PC-3 (cell line): Measurements from ENCODE around the gene ZNF423. TPM values are rescaled to one million over a fixed set of nuclear protein-coding genes. Genes with fewer than 3 reads are reported as not detected.

Experiments
- ATAC-seq: fragments of 200-7000 bp; cut with Tn5 transposase; 2 replicates; pipeline ENCODE4 v1.9.1; 2020; ENCODE audit warnings: mild to moderate bottlenecking, moderate library complexity
- BruUV-seq: library from RNA; stranded (reverse); fragments of 400-500 nt; replicated peaks from 2 replicates; lab custom pipeline; 2021; lab: Mats Ljungman, UMichigan
- CTCF ChIA-PET: fragments of 300-600 bp; sonication (Branson Sonifier 250); formaldehyde crosslinking; loops from one replicate; lab custom pipeline; 2022; ENCODE audit warnings: antibody characterized with exemption; lab: Charles Lee
- POLR2A ChIA-PET: fragments of 300-600 bp; sonication (Branson Sonifier 250); formaldehyde crosslinking; loops from one replicate; lab custom pipeline; 2022; ENCODE audit warnings: antibody characterized with exemption; ENCODE audit not compliant: unreplicated experiment; lab: Charles Lee
- DNase-seq: peaks from one replicate; pipeline ENCODE4 v3.0.0-alpha.2; 2015
- H2AFZ ChIP-seq: fragments of 300-600 bp; sonication (generic); 2 replicates; pipeline ENCODE4 v1.6.0; 2016; ENCODE audit warnings: antibody characterized with exemption, low read length
- H3F3A ChIP-seq: fragments of 300-600 bp; sonication (generic); one replicate; pipeline ENCODE4 v1.6.0; 2017; ENCODE audit warnings: antibody characterized with exemption, low read length, control low read depth, mild to moderate bottlenecking; ENCODE audit not compliant: unreplicated experiment
- H3K27ac ChIP-seq: fragments of 300-600 bp; sonication (generic); 2 replicates; pipeline ENCODE4 v1.5.1; 2016; ENCODE audit warnings: mild to moderate bottlenecking, low read length
- H3K27me3 ChIP-seq: fragments of 300-600 bp; sonication (generic); 2 replicates; pipeline ENCODE4 v1.6.1; 2016; ENCODE audit warnings: low read length, mixed read lengths
- H3K36me3 ChIP-seq: fragments of 300-600 bp; sonication (generic); 2 replicates; pipeline ENCODE4 v1.6.1; 2016; ENCODE audit warnings: low read depth, mixed run types, low read length, mixed read lengths
- H3K4me1 ChIP-seq: fragments of 300-600 bp; sonication (generic); 2 replicates; pipeline ENCODE4 v1.5.1; 2016; ENCODE audit warnings: low read length; ENCODE audit not compliant: insufficient read depth
- H3K4me2 ChIP-seq: fragments of 300-600 bp; sonication (generic); 2 replicates; pipeline ENCODE4 v1.6.0; 2016; ENCODE audit warnings: low read length
- H3K4me3 ChIP-seq: fragments of 300-600 bp; sonication (generic); 2 replicates; pipeline ENCODE4 v1.5.1; 2016; ENCODE audit warnings: mild to moderate bottlenecking, low read length, mixed read lengths
- H3K79me2 ChIP-seq: fragments of 300-600 bp; sonication (generic); 2 replicates; pipeline ENCODE4 v1.6.1; 2017; ENCODE audit warnings: low read length, mixed read lengths
- H3K9ac ChIP-seq: fragments of 300-600 bp; sonication (generic); 2 replicates; pipeline ENCODE4 v1.6.0; 2016; ENCODE audit warnings: mild to moderate bottlenecking, low read length
- H3K9me2 ChIP-seq: fragments of 300-600 bp; sonication (generic); replicated peaks from 2 replicates; pipeline ENCODE4 v1.6.1; 2016; ENCODE audit warnings: mixed run types, low read length, mixed read lengths
- H3K9me3 ChIP-seq: fragments of 300-600 bp; sonication (generic); 2 replicates; pipeline ENCODE4 v1.6.1; 2016; ENCODE audit warnings: low read length, mixed read lengths
- H4K20me1 ChIP-seq: fragments of 300-600 bp; sonication (generic); 2 replicates; pipeline ENCODE4 v1.6.1; 2016; ENCODE audit warnings: low read length, mixed read lengths
- CTCF ChIP-seq: fragments of 300-600 bp; sonication (generic); conservative IDR thresholded peaks from 2 replicates; pipeline ENCODE4 v1.5.1; 2017; ENCODE audit warnings: antibody characterized with exemption, low read depth, mild to moderate bottlenecking, low read length
- EZH2 ChIP-seq: fragments of 300-600 bp; sonication (generic); IDR thresholded peaks from one replicate; pipeline ENCODE4 v1.6.1; 2017; ENCODE audit warnings: antibody characterized with exemption, mild to moderate bottlenecking, low read length; ENCODE audit not compliant: unreplicated experiment
- EZH2phosphoT487 ChIP-seq: fragments of 300-600 bp; sonication (generic); IDR thresholded peaks from 2 replicates; pipeline ENCODE4 v1.6.1; 2018; ENCODE audit warnings: mild to moderate bottlenecking, antibody characterized with exemption, low read length, borderline replicate concordance
- intact Hi-C: fragments of 100-400 bp; cut with micrococcal nuclease; formaldehyde crosslinking; loops from 2 replicates; pipeline ENCODE4 v1.9.0; 2023
- total RNA-seq: library from RNA; depleted of rRNA; stranded (reverse); fragments of >200 nt; gene quantifications from 2 replicates; pipeline ENCODE4 v1.2.3, GENCODE V29; 2014

The ZNF423 gene
- total RNA-seq, 1 experiment from 2014 or later, result not detected

- H3K27me3 ChIP-seq, result peaks cover 50% of the 10 kb centered on the region
- TF ChIP-seq EZH2phosphoT487, result no peak
- TF ChIP-seq EZH2, result no peak
- no peak for TF ChIP-seq CTCF
- DNase-seq, result no peak
Measured at GRCh38 chr16:49833796-49834530, 21.9 kb downstream of the ZNF423 start.

GRCh38 chr16:49833085-49833484, 22.8 kb downstream of the ZNF423 start:
- no peak overlapping the region for H3K4me2 ChIP-seq
- no peak for ATAC-seq
- no peaks in the 10 kb centered on the region for H3K79me2 ChIP-seq
- no peaks in the 10 kb centered on the region for H4K20me1 ChIP-seq
- H3K9me2 ChIP-seq, result no peaks in the 10 kb centered on the region
- no TSS peak for BruUV-seq
- H3K4me1 ChIP-seq, result no peaks in the 10 kb centered on the region
- no peak for DNase-seq
- H3F3A ChIP-seq, result no peaks in the 10 kb centered on the region
- CTCF ChIA-PET, result no interaction called here
- H2AFZ ChIP-seq, result no peak overlapping the region
- no peaks in the 10 kb centered on the region for H3K36me3 ChIP-seq
- no peaks in the 10 kb centered on the region for H3K9me3 ChIP-seq
- H3K4me3 ChIP-seq, result no peak overlapping the region
- intact Hi-C loops, result no loop called here
- TF ChIP-seq CTCF, result no peak
- no peak for TF ChIP-seq EZH2
- TF ChIP-seq EZH2phosphoT487, result no peak
- H3K27ac ChIP-seq, result no peak overlapping the region
- H3K9ac ChIP-seq, result no peak overlapping the region
- POLR2A ChIA-PET, result no interaction called here
- H3K27me3 ChIP-seq, result peaks cover 58% of the 10 kb centered on the region

More at GRCh38 chr16:49833796-49834530, 21.9 kb downstream of the ZNF423 start:
- Histone ChIP-seq H3K79me2 (no peaks in the 10 kb centered on the region), H3K9ac (no peak overlapping the region), H3F3A (no peaks in the 10 kb centered on the region), H3K9me2 (no peaks in the 10 kb centered on the region), H3K27ac (no peak overlapping the region), H3K9me3 (no peaks in the 10 kb centered on the region), H3K4me2 (no peak overlapping the region), H2AFZ (no peak overlapping the region), H3K4me3 (no peak overlapping the region), H3K4me1 (no peaks in the 10 kb centered on the region), H4K20me1 (no peaks in the 10 kb centered on the region), H3K36me3 (no peaks in the 10 kb centered on the region)
- intact Hi-C loops, result no loop called here
- BruUV-seq, result no TSS peak
- ChIA-PET CTCF (no interaction called here), POLR2A (no interaction called here)
- no peak for ATAC-seq

- intact Hi-C loops, result no loop called here
- Histone ChIP-seq H3K36me3 (no peaks in the 10 kb centered on the region), H3K27ac (no peak overlapping the region), H3K4me1 (no peaks in the 10 kb centered on the region), H3K79me2 (no peaks in the 10 kb centered on the region), H3K27me3 (peaks cover 67% of the 10 kb centered on the region), H3K4me3 (no peak overlapping the region), H3K9me3 (no peaks in the 10 kb centered on the region), H3K9me2 (no peaks in the 10 kb centered on the region), H3K9ac (no peak overlapping the region), H4K20me1 (no peaks in the 10 kb centered on the region), H3K4me2 (no peak overlapping the region), H3F3A (no peaks in the 10 kb centered on the region), H2AFZ (no peak overlapping the region)
- CTCF ChIA-PET, result no interaction called here
- no peak for ATAC-seq
- DNase-seq, result no peak
- no TSS peak for BruUV-seq
- TF ChIP-seq EZH2phosphoT487, result no peak
- TF ChIP-seq CTCF, result no peak
- no peak for TF ChIP-seq EZH2
- POLR2A ChIA-PET, result no interaction called here
Measured at GRCh38 chr16:49832177-49832576, 23.7 kb downstream of the ZNF423 start.
